Measurements from ENCODE around the gene SYCE3. TPM values are rescaled to one million over a fixed set of nuclear protein-coding genes. Genes with fewer than 3 reads are reported as not detected.

SYCE3 gene
- total RNA-seq, 2 donors from 2014 or later: not detected

DNA sequence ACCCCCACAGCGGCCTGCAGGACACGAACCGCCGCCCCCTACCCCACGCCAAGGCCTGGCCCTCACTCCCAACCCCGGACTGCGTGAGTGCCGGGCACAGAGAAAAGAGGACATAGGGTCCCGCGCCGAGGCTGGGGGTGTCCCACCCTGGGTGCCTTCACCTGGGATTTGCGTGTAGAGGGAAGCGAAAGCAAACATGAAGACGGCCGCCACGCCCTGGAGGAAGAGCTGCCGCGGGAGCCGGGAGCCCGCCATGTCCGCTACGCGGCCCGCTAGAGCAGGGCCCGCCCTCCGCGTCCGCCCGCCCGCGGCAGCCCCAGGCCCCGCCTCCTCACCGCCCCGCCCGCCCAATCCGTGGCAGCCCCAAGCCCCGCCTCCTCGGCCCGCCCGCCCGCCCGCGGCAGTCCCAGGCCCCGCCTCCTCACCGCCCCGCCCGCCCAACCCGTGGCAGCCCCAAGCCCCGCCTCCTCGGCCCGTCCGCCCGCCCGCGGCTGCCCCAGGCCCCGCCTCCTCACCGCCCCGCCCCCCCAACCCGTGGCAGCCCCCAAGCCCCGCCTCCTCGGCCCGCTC, 55.2 kb downstream of the SYCE3 start, which contains the start of gene LMF2:
LMF2 (minus strand) TSS at position 282 of the 570 bp plus-strand sequence; CDS start at position 255, 27 bp downstream.
- intact Hi-C loops (cut with DNase I): loop anchor here (10.0 kb wide), 1 partner anchor 253 kb away; the partner anchor contains the start of gene HDAC10
- peak within 1 kb of the TSS; percentile 72 for H3K27ac ChIP-seq
- H3K9me3 ChIP-seq: no peaks in the 10 kb centered on the region
- H3K4me1 ChIP-seq: peaks cover 16% of the 10 kb centered on the region
- peak within 1 kb of the TSS; percentile 91 to 95 for H3K9ac ChIP-seq (ENCODE audit: low read depth in 2 of 2, low read length in 2 of 2)
- no peaks in the 10 kb centered on the region for H3K27me3 ChIP-seq
- peak within 1 kb of the TSS; percentile 74 for H3K4me3 ChIP-seq
- H3K36me3 ChIP-seq: peaks cover 9% of the 10 kb centered on the region
- TF ChIP-seq, protein P1, sequence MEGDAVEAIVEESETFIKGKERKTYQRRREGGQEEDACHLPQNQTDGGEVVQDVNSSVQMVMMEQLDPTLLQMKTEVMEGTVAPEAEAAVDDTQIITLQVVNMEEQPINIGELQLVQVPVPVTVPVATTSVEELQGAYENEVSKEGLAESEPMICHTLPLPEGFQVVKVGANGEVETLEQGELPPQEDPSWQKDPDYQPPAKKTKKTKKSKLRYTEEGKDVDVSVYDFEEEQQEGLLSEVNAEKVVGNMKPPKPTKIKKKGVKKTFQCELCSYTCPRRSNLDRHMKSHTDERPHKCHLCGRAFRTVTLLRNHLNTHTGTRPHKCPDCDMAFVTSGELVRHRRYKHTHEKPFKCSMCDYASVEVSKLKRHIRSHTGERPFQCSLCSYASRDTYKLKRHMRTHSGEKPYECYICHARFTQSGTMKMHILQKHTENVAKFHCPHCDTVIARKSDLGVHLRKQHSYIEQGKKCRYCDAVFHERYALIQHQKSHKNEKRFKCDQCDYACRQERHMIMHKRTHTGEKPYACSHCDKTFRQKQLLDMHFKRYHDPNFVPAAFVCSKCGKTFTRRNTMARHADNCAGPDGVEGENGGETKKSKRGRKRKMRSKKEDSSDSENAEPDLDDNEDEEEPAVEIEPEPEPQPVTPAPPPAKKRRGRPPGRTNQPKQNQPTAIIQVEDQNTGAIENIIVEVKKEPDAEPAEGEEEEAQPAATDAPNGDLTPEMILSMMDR (IDR thresholded peaks at IDR 0.05): no peak
- peak; percentile 90 for DNase-seq

DNA sequence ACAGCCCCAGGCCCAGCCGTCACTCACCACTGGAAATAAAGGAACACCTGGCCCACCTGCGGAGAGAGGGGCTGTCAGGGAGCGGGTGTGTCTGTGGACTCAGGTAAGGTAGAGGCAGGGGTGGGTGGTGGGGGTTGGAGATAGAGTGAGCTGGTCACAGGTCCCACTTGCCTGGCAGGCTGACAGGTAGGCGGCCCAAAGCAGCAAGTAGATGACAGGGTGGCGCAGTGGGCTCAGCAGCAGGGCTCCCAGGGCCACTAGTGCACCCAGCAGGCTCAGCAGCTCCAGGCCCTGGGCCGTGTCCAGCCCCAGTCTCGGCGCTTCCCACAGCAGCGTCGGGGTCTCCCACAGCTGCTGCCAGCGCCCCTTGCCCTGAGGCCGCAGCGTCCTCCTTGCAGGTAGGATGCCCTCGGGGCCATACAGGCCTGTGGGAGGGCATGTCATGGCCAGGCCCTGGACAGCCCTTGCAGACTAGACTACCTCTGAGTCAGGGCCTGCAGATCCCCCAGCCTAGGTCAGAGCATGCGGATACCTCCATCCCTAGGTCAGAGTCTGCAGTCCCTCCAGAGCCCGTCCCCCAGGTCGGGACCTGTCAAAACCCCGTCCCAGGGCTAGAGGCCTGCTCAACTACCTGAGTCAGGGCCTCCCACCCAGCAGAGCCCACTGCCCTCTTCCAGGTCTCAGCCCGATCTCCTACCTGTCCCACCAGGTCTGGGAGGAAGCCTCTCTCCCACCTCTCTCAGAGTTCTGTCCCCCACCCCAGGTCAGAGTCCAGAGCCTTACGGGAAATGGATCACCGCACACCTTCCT, 55.9 kb downstream of the SYCE3 start:
- H3K4me1 ChIP-seq: peaks cover 16% of the 10 kb centered on the region
- intact Hi-C loops (cut with DNase I): loop anchor here (10.0 kb wide), 1 partner anchor 252 kb away; the partner anchor contains the start of gene HDAC10
- H3K36me3 ChIP-seq: peaks cover 9% of the 10 kb centered on the region
- no peaks in the 10 kb centered on the region for H3K9me3 ChIP-seq
- no peak for DNase-seq
- TF ChIP-seq, protein P1 (IDR thresholded peaks at IDR 0.05): no peak
- peak overlapping the region; percentile 45 for H3K27ac ChIP-seq
- no peaks in the 10 kb centered on the region for H3K27me3 ChIP-seq
- peak overlapping the region; percentile 91 to 95 for H3K9ac ChIP-seq (ENCODE audit: low read depth in 2 of 2, low read length in 2 of 2)
- peak overlapping the region; percentile 70 for H3K4me3 ChIP-seq

DNA sequence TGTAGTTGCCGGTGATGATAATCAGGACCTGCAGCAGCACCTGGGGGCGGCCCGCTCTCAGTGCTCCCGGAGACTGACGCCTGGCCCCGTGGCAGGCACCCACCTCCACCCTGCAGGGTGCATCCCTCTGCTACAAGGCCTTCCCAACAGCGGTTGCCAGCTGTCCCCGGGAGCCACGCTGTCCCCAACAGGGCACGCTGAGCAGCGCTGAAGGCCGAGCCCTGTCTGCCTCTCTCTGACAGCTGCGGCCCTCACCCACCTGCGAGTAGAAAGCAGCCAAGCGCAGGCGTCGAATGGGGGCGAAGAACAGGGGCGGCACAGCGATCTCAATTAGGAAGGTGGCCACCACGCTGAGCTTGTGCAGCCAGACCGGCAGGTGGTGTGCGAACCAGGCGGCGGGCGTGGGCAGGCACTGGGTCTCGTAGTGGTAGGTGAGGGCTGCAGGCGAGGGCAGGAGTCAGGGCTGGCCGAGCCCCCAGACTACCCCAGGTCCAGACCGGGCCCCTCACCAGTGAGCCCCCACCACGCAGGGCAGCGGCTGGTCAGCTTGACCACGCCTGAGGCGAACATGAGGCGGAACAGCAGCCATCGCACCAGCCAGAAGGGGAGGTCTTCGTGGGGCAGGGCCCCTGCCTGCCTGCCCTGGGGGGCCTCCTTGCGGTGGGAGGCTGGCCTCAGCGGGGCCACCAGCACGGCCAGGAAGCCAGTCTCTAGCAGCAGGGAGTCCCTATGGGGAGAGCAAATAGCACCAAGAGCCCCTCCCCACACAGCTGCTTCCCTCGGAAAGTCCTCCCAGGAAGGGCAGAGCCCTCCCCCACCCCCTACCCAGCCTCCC, 56.7 kb downstream of the SYCE3 start:
- peak overlapping the region; percentile 70 for H3K4me3 ChIP-seq
- H3K9me3 ChIP-seq: no peaks in the 10 kb centered on the region
- H3K9ac ChIP-seq (ENCODE audit: low read depth in 2 of 2, low read length in 2 of 2): peak overlapping the region in 1 of 2 donors; percentile 91
- peaks cover 9% of the 10 kb centered on the region for H3K36me3 ChIP-seq
- H3K27me3 ChIP-seq: no peaks in the 10 kb centered on the region
- no peak for DNase-seq
- H3K27ac ChIP-seq: no peak overlapping the region
- intact Hi-C loops (cut with DNase I): loop anchor here (10.0 kb wide), 1 partner anchor 251 kb away; the partner anchor contains the start of gene HDAC10
- TF ChIP-seq, protein P1 (IDR thresholded peaks at IDR 0.05): no peak
- H3K4me1 ChIP-seq: peaks cover 16% of the 10 kb centered on the region

DNA sequence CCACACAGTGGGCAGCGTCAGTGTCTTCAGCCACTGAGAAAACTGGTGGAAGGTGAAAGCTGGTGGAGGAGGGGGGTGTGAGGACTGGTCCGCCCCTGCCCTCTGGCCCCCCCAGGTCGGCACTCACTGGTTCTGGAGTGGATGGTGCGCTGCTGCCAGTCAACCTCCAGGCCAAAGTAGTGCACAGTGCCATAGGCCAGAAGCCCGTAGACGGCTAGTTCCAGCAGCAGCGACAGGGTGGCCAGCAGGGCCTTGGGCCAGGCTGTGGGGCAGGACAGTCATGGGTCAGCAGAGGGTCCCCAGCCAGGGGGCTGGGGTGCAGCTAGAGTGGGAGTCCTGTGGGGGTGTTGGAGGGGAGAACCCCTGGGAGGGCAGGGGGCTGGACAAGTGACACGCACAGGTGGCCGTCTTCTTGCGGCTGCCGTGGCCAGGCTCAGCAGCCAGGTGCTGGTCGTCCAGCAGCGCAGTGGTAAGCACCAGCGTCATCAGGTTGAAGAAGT, 57.4 kb downstream of the SYCE3 start:
- no peak overlapping the region for H3K4me3 ChIP-seq
- no peak for DNase-seq
- intact Hi-C loops (cut with DNase I): loop anchor here (10.0 kb wide), 1 partner anchor 251 kb away; the partner anchor contains the start of gene HDAC10
- H3K36me3 ChIP-seq: peaks cover 9% of the 10 kb centered on the region
- H3K4me1 ChIP-seq: peaks cover 16% of the 10 kb centered on the region
- H3K9ac ChIP-seq (ENCODE audit: low read depth in 2 of 2, low read length in 2 of 2): no peak overlapping the region
- no peaks in the 10 kb centered on the region for H3K27me3 ChIP-seq
- no peaks in the 10 kb centered on the region for H3K9me3 ChIP-seq
- no peak overlapping the region for H3K27ac ChIP-seq
- TF ChIP-seq, protein P1 (IDR thresholded peaks at IDR 0.05): no peak

Measured in colonic mucosa (tissue), 4 donors.